Endothelial cell of umbilical vein (primary cell): ENCODE results near the gene HBA2. TPM values are rescaled to one million over a fixed set of nuclear protein-coding genes. Genes with fewer than 3 reads are reported as not detected.

Experiments
- BruUV-seq: library from RNA; stranded (reverse); fragments of 400-500 nt; replicated peaks from 2 replicates; lab custom pipeline; 2021; lab: Mats Ljungman, UMichigan
- CTCF ChIA-PET: fragments of 300-600, 350-600 bp; sonication (Branson Sonifier 250); formaldehyde crosslinking; loops from one replicate; lab custom pipeline; 2021; ENCODE audit warnings: antibody characterized with exemption, inconsistent platforms; lab: Charles Lee
- POLR2A ChIA-PET: fragments of 300-600, 350-600 bp; sonication (Branson Sonifier 250); formaldehyde crosslinking; loops from one replicate; lab custom pipeline; 2021; ENCODE audit warnings: antibody characterized with exemption, inconsistent platforms; lab: Charles Lee
- DNase-seq: peaks from one replicate; pipeline ENCODE4 v3.0.0-alpha.2; 2011; ENCODE audit warnings: low read depth, low spot score
- FAIRE-seq: peaks from 2 replicates; lab custom pipeline; 2011; peaks lifted over from hg19 to GRCh38; lab: Jason Lieb, UNC
- H2AFZ ChIP-seq: 2 replicates; pipeline ENCODE4 v1.6.0; 2012; ENCODE audit warnings: low read depth, low read length, control low read depth, inconsistent platforms
- H3K27ac ChIP-seq: 2 replicates; pipeline ENCODE4 v1.5.1; 2011; ENCODE audit warnings: low read depth, mild to moderate bottlenecking, control low read depth, low read length, moderate library complexity; ENCODE audit not compliant: insufficient read depth
- H3K27me3 ChIP-seq, 2 experiments: 2 replicates each; pipeline versions ENCODE4 v1.6.0 to v1.6.1; 2011; ENCODE audit warnings: low read length in 2 of 2, mixed read lengths in 1 of 2; ENCODE audit not compliant: control insufficient read depth in 2 of 2, insufficient read depth in 2 of 2
- H3K36me3 ChIP-seq, 2 experiments: 2 replicates in 1 of 2; 3 replicates in 1 of 2; pipeline ENCODE4 v1.5.1; 2011; ENCODE audit warnings: low read length in 2 of 2, mild to moderate bottlenecking in 1 of 2, moderate library complexity in 1 of 2; ENCODE audit not compliant: control insufficient read depth in 2 of 2, insufficient read depth in 2 of 2; ENCODE audit errors: extremely low read depth in 1 of 2
- H3K4me1 ChIP-seq: 3 replicates; pipeline ENCODE4 v1.5.1; 2011; ENCODE audit warnings: mild to moderate bottlenecking, low read length; ENCODE audit not compliant: control insufficient read depth, insufficient read depth; ENCODE audit errors: extremely low read depth
- H3K4me2 ChIP-seq: 2 replicates; pipeline ENCODE4 v1.6.1; 2011; ENCODE audit warnings: low read length, control low read depth, mixed read lengths; ENCODE audit not compliant: insufficient read depth
- H3K4me3 ChIP-seq, 3 experiments: fragments of 200-600 bp in 1 of 3; sonication (generic), shearing (Covaris generic) in 1 of 3; replicated peaks in 1 of 3; 2 replicates each; pipeline ENCODE4 v1.5.1; 2011 to 2016; ENCODE audit warnings: control low read depth in 3 of 3, low read length in 3 of 3, mild to moderate bottlenecking in 2 of 3, inconsistent platforms in 1 of 3, low read depth in 1 of 3, moderate library complexity in 1 of 3; ENCODE audit not compliant: insufficient read depth in 1 of 3
- H3K79me2 ChIP-seq: 2 replicates; pipeline ENCODE4 v1.6.0; 2012; ENCODE audit warnings: low read length, inconsistent platforms; ENCODE audit not compliant: control insufficient read depth, insufficient read depth
- H3K9ac ChIP-seq: replicated peaks from 2 replicates; pipeline ENCODE3; 2011; ENCODE audit warnings: low read length, control low read depth; ENCODE audit not compliant: insufficient read depth; ENCODE audit errors: extremely low read depth
- H3K9me1 ChIP-seq: replicated peaks from 3 replicates; pipeline ENCODE4 v1.6.0; 2011; ENCODE audit warnings: mild to moderate bottlenecking, low read length; ENCODE audit not compliant: control insufficient read depth, insufficient read depth; ENCODE audit errors: extremely low read depth
- H3K9me3 ChIP-seq: replicated peaks from 2 replicates; pipeline ENCODE4 v1.5.1; 2012; ENCODE audit warnings: low read length, inconsistent platforms; ENCODE audit not compliant: control insufficient read depth, insufficient read depth
- H4K20me1 ChIP-seq: replicated peaks from 2 replicates; pipeline ENCODE3; 2011; ENCODE audit warnings: mild to moderate bottlenecking, low read length; ENCODE audit not compliant: control insufficient read depth, insufficient read depth; ENCODE audit errors: extremely low read depth
- CTCF ChIP-seq, 2 donors: IDR thresholded peaks; 1 replicate in 1 of 2; 2 replicates in 1 of 2; pipeline ENCODE4 v1.5.1; 2011; ENCODE audit warnings: low read length in 2 of 2, mild to moderate bottlenecking in 2 of 2, moderate library complexity in 2 of 2, control low read depth in 1 of 2, inconsistent platforms in 1 of 2, low read depth in 1 of 2; ENCODE audit not compliant: insufficient read depth in 1 of 2; ENCODE audit errors: extremely low read depth in 1 of 2
- EZH2 ChIP-seq: IDR thresholded peaks from 2 replicates; pipeline ENCODE4 v1.6.1; 2012; ENCODE audit warnings: borderline replicate concordance, low read depth, mild to moderate bottlenecking, moderate library complexity, low read length, inconsistent platforms; ENCODE audit not compliant: severe bottlenecking
- FOS ChIP-seq: IDR thresholded peaks from 2 replicates; pipeline ENCODE4 v1.6.1; 2011; ENCODE audit warnings: mild to moderate bottlenecking, low read length, moderate library complexity, borderline replicate concordance; ENCODE audit not compliant: insufficient read depth
- GATA2 ChIP-seq: IDR thresholded peaks from 2 replicates; pipeline ENCODE4 v1.7.0; 2011; ENCODE audit warnings: low read depth, mild to moderate bottlenecking, moderate library complexity, mixed read lengths, low read length; ENCODE audit not compliant: insufficient read length, insufficient read depth
- JUN ChIP-seq: IDR thresholded peaks from 2 replicates; pipeline ENCODE4 v1.6.1; 2011; ENCODE audit warnings: borderline replicate concordance, low read depth; ENCODE audit not compliant: insufficient read length, insufficient read depth
- MYC ChIP-seq: IDR thresholded peaks from one replicate; pipeline ENCODE4 v1.6.1; 2011; ENCODE audit warnings: mild to moderate bottlenecking, low read depth, low read length
- POLR2A ChIP-seq: IDR thresholded peaks from 2 replicates; pipeline ENCODE4 v1.6.1; 2012; ENCODE audit warnings: low read depth, mild to moderate bottlenecking, control low read depth, low read length
- POLR2AphosphoS5 ChIP-seq: IDR thresholded peaks from 2 replicates; pipeline ENCODE4 v1.6.1; 2012; ENCODE audit warnings: low read depth, mild to moderate bottlenecking, control low read depth, low read length, moderate library complexity; ENCODE audit not compliant: insufficient read depth
- dilution Hi-C: fragments of 300-500 bp; cut with MboI; formaldehyde crosslinking; loops from one replicate; pipeline ENCODE4 v1.15.0; 2019; ENCODE audit warnings: low sequenced_read_pairs; ENCODE audit not compliant: extremely low pct_ligation_motif_present
- intact Hi-C: fragments of 100-400 bp; cut with micrococcal nuclease; formaldehyde crosslinking; loops from one replicate; pipeline ENCODE4 v1.10.0; 2022
- polyA plus RNA-seq, 4 experiments: library from polyadenylated mRNA; depleted of rRNA in 3 of 4; stranded (reverse) in 3 of 4; unstranded in 1 of 4; fragments of >200 nt; gene quantifications; 2 replicates each; pipeline versions ENCODE4 v1.2.1 to v1.2.3, GENCODE V29; 2011 to 2012; ENCODE audit warnings: missing spikeins in 1 of 4
- total RNA-seq: library from RNA; stranded (reverse); gene quantifications from 2 replicates; pipeline ENCODE4 v1.2.3, GENCODE V29; 2021
- TF ChIP-seq, protein P1 (sequence below): IDR thresholded peaks from 2 replicates; pipeline ENCODE4 v1.6.1; 2011; ENCODE audit not compliant: insufficient read depth, insufficient read length

Gene HBA2
- total and polyA plus RNA-seq, 2 donors (not counting 3 experiments of a cell fraction or from before 2014, with no cell fraction given): not detected

DNA sequence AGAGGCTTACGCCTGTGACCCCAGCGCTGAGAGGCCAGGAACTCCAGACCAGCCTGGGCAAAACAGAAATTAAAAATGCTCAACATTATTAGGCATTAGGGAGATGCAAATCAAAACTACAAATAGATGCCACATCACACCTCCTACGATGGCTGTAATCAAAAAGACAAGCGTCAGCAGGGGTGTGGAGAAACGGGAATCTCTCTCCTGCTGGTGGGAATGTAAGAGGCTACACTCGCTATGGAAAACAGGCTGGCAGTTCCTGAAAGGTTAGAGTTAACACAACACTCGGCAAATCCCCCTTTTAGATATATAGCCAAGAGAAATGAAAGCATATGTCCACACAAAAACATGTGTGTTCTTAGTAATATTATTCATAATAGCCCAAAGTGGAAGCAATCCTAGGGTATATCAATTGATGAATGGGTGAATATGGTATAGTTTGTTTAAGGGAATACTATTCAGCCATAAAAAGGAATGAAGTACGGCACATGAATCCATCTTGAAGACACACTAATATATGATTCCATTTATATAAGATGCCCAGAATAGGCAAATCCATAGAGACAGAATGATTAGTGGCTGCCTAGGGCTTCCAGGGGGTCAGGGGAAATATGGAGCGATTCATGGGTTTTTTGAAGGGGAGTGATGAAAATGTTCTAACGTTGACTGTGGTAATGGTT lies 32.4 kb upstream of the HBA2 start:
- intact Hi-C loops (no loop called here), dilution Hi-C loops (no loop called here)
- H2AFZ ChIP-seq: no peak overlapping the region
- no TSS peak for BruUV-seq
- no peak overlapping the region for H3K4me3 ChIP-seq
- H3K36me3 ChIP-seq: no peaks in the 10 kb centered on the region
- POLR2A ChIA-PET: no interaction called here
- H4K20me1 ChIP-seq: no peaks in the 10 kb centered on the region
- no peak for DNase-seq
- H3K27me3 ChIP-seq: no peaks in the 10 kb centered on the region
- no peaks in the 10 kb centered on the region for H3K9me1 ChIP-seq
- peaks cover 3% of the 10 kb centered on the region for H3K4me1 ChIP-seq
- FAIRE-seq: no peak
- CTCF ChIA-PET: interaction anchor here (1.1 to 1.8 kb wide), 2 partner anchors 33 to 40 kb away, joined by 3 to 7 read pairs; partner anchors contain the start of gene HBQ1
- no peak overlapping the region for H3K4me2 ChIP-seq
- H3K27ac ChIP-seq: no peak overlapping the region
- TF ChIP-seq GATA2: no peak
- TF ChIP-seq, protein P1, sequence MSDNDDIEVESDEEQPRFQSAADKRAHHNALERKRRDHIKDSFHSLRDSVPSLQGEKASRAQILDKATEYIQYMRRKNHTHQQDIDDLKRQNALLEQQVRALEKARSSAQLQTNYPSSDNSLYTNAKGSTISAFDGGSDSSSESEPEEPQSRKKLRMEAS: no peak
- TF ChIP-seq EZH2: no peak
- no peak for TF ChIP-seq POLR2A
- TF ChIP-seq JUN: no peak
- TF ChIP-seq POLR2AphosphoS5: no peak
- no peak for TF ChIP-seq CTCF (IDR thresholded peaks at IDR 0.05; ENCODE audit: extremely low read depth in 1 of 2, insufficient read depth in 1 of 2, low read depth in 1 of 2, low read length in 2 of 2)
- no peak for TF ChIP-seq FOS
- no peak for TF ChIP-seq MYC
- H3K79me2 ChIP-seq: peaks cover 12% of the 10 kb centered on the region
- no peaks in the 10 kb centered on the region for H3K9me3 ChIP-seq
- H3K9ac ChIP-seq: no peak overlapping the region
